HG02884 (cell line): ENCODE measurements around the gene BTBD6.
A peak's percentile ranks its signal among the peaks of the same experiment; 100 is the strongest.

Source experiments
- ATAC-seq: cut with Tn5 transposase; IDR thresholded peaks from one replicate; pipeline ENCODE4 v1.9.1; 2021; ENCODE audit warnings: mild to moderate bottlenecking, moderate library complexity; ENCODE audit not compliant: unreplicated experiment

Gene BTBD6

GRCh38 chr14:105229099-105229655 lies 19.2 kb upstream of the BTBD6 start:
- ATAC-seq, result no peak

GRCh38 chr14:105240811-105241576 lies 7.3 kb upstream of the BTBD6 start:
- no peak for ATAC-seq

GRCh38 chr14:105241641-105242040 lies 6.7 kb upstream of the BTBD6 start:
- ATAC-seq, result no peak

- ATAC-seq, result no peak
Measured at GRCh38 chr14:105244334-105244733, 4.0 kb upstream of the BTBD6 start.

- ATAC-seq, result no peak
Measured at GRCh38 chr14:105247026-105247425, 1.3 kb upstream of the BTBD6 start.

- peak; percentile 15 for ATAC-seq
Measured at GRCh38 chr14:105247715-105248367, 492 bp upstream of the BTBD6 start.

GRCh38 chr14:105249182-105250007 lies 1.1 kb downstream of the BTBD6 start:
- ATAC-seq, result no peak

GRCh38 chr14:105250008-105250366 lies 1.7 kb downstream of the BTBD6 start:
- no peak for ATAC-seq

- no peak for ATAC-seq
Measured at GRCh38 chr14:105250986-105251385, 2.7 kb downstream of the BTBD6 start.

- ATAC-seq, result no peak
Measured at GRCh38 chr14:105251920-105252319, 3.6 kb downstream of the BTBD6 start.

GRCh38 chr14:105252552-105253328 lies 4.4 kb downstream of the BTBD6 start:
- no peak for ATAC-seq

- no peak for ATAC-seq
Measured at GRCh38 chr14:105253329-105253682, 5.0 kb downstream of the BTBD6 start.

GRCh38 chr14:105255021-105255507 lies 6.7 kb downstream of the BTBD6 start:
- ATAC-seq, result no peak

GRCh38 chr14:105256292-105256960 lies 8.1 kb downstream of the BTBD6 start:
- ATAC-seq, result no peak

GRCh38 chr14:105257464-105257863 lies 9.1 kb downstream of the BTBD6 start:
- ATAC-seq, result no peak

GRCh38 chr14:105258846-105259245 lies 10.5 kb downstream of the BTBD6 start:
- ATAC-seq, result no peak

- no peak for ATAC-seq
Measured at GRCh38 chr14:105260959-105261358, 12.6 kb downstream of the BTBD6 start.

- no peak for ATAC-seq
Measured at GRCh38 chr14:105261781-105262180, 13.4 kb downstream of the BTBD6 start.

- no peak for ATAC-seq
Measured at GRCh38 chr14:105267820-105268548, 19.7 kb downstream of the BTBD6 start.
